Endothelial cell of umbilical vein (primary cell): ENCODE measurements around the gene HMCES. TPM values are rescaled to one million over a fixed set of nuclear protein-coding genes. Genes with fewer than 3 reads are reported as not detected.

Experiments used
- BruUV-seq: library from RNA; stranded (reverse); fragments of 400-500 nt; replicated peaks from 2 replicates; lab custom pipeline; 2021; lab: Mats Ljungman, UMichigan
- CTCF ChIA-PET: fragments of 300-600, 350-600 bp; sonication (Branson Sonifier 250); formaldehyde crosslinking; loops from one replicate; lab custom pipeline; 2021; ENCODE audit warnings: antibody characterized with exemption, inconsistent platforms; lab: Charles Lee
- POLR2A ChIA-PET: fragments of 300-600, 350-600 bp; sonication (Branson Sonifier 250); formaldehyde crosslinking; loops from one replicate; lab custom pipeline; 2021; ENCODE audit warnings: antibody characterized with exemption, inconsistent platforms; lab: Charles Lee
- DNase-seq: peaks from one replicate; pipeline ENCODE4 v3.0.0-alpha.2; 2011; ENCODE audit warnings: low read depth, low spot score
- FAIRE-seq: peaks from 2 replicates; lab custom pipeline; 2011; peaks lifted over from hg19 to GRCh38; lab: Jason Lieb, UNC
- H2AFZ ChIP-seq: 2 replicates; pipeline ENCODE4 v1.6.0; 2012; ENCODE audit warnings: low read depth, low read length, control low read depth, inconsistent platforms
- H3K27ac ChIP-seq: 2 replicates; pipeline ENCODE4 v1.5.1; 2011; ENCODE audit warnings: low read depth, mild to moderate bottlenecking, control low read depth, low read length, moderate library complexity; ENCODE audit not compliant: insufficient read depth
- H3K27me3 ChIP-seq, 2 experiments: 2 replicates each; pipeline versions ENCODE4 v1.6.0 to v1.6.1; 2011; ENCODE audit warnings: low read length in 2 of 2, mixed read lengths in 1 of 2; ENCODE audit not compliant: control insufficient read depth in 2 of 2, insufficient read depth in 2 of 2
- H3K36me3 ChIP-seq, 2 experiments: 2 replicates in 1 of 2; 3 replicates in 1 of 2; pipeline ENCODE4 v1.5.1; 2011; ENCODE audit warnings: low read length in 2 of 2, mild to moderate bottlenecking in 1 of 2, moderate library complexity in 1 of 2; ENCODE audit not compliant: control insufficient read depth in 2 of 2, insufficient read depth in 2 of 2; ENCODE audit errors: extremely low read depth in 1 of 2
- H3K4me1 ChIP-seq: 3 replicates; pipeline ENCODE4 v1.5.1; 2011; ENCODE audit warnings: mild to moderate bottlenecking, low read length; ENCODE audit not compliant: control insufficient read depth, insufficient read depth; ENCODE audit errors: extremely low read depth
- H3K4me2 ChIP-seq: 2 replicates; pipeline ENCODE4 v1.6.1; 2011; ENCODE audit warnings: low read length, control low read depth, mixed read lengths; ENCODE audit not compliant: insufficient read depth
- H3K4me3 ChIP-seq, 3 experiments: fragments of 200-600 bp in 1 of 3; sonication (generic), shearing (Covaris generic) in 1 of 3; replicated peaks in 1 of 3; 2 replicates each; pipeline ENCODE4 v1.5.1; 2011 to 2016; ENCODE audit warnings: control low read depth in 3 of 3, low read length in 3 of 3, mild to moderate bottlenecking in 2 of 3, inconsistent platforms in 1 of 3, low read depth in 1 of 3, moderate library complexity in 1 of 3; ENCODE audit not compliant: insufficient read depth in 1 of 3
- H3K79me2 ChIP-seq: 2 replicates; pipeline ENCODE4 v1.6.0; 2012; ENCODE audit warnings: low read length, inconsistent platforms; ENCODE audit not compliant: control insufficient read depth, insufficient read depth
- H3K9ac ChIP-seq: replicated peaks from 2 replicates; pipeline ENCODE3; 2011; ENCODE audit warnings: low read length, control low read depth; ENCODE audit not compliant: insufficient read depth; ENCODE audit errors: extremely low read depth
- H3K9me1 ChIP-seq: replicated peaks from 3 replicates; pipeline ENCODE4 v1.6.0; 2011; ENCODE audit warnings: mild to moderate bottlenecking, low read length; ENCODE audit not compliant: control insufficient read depth, insufficient read depth; ENCODE audit errors: extremely low read depth
- H3K9me3 ChIP-seq: replicated peaks from 2 replicates; pipeline ENCODE4 v1.5.1; 2012; ENCODE audit warnings: low read length, inconsistent platforms; ENCODE audit not compliant: control insufficient read depth, insufficient read depth
- H4K20me1 ChIP-seq: replicated peaks from 2 replicates; pipeline ENCODE3; 2011; ENCODE audit warnings: mild to moderate bottlenecking, low read length; ENCODE audit not compliant: control insufficient read depth, insufficient read depth; ENCODE audit errors: extremely low read depth
- CTCF ChIP-seq, 2 donors: IDR thresholded peaks; 1 replicate in 1 of 2; 2 replicates in 1 of 2; pipeline ENCODE4 v1.5.1; 2011; ENCODE audit warnings: low read length in 2 of 2, mild to moderate bottlenecking in 2 of 2, moderate library complexity in 2 of 2, control low read depth in 1 of 2, inconsistent platforms in 1 of 2, low read depth in 1 of 2; ENCODE audit not compliant: insufficient read depth in 1 of 2; ENCODE audit errors: extremely low read depth in 1 of 2
- EZH2 ChIP-seq: IDR thresholded peaks from 2 replicates; pipeline ENCODE4 v1.6.1; 2012; ENCODE audit warnings: borderline replicate concordance, low read depth, mild to moderate bottlenecking, moderate library complexity, low read length, inconsistent platforms; ENCODE audit not compliant: severe bottlenecking
- FOS ChIP-seq: IDR thresholded peaks from 2 replicates; pipeline ENCODE4 v1.6.1; 2011; ENCODE audit warnings: mild to moderate bottlenecking, low read length, moderate library complexity, borderline replicate concordance; ENCODE audit not compliant: insufficient read depth
- GATA2 ChIP-seq: IDR thresholded peaks from 2 replicates; pipeline ENCODE4 v1.7.0; 2011; ENCODE audit warnings: low read depth, mild to moderate bottlenecking, moderate library complexity, mixed read lengths, low read length; ENCODE audit not compliant: insufficient read length, insufficient read depth
- JUN ChIP-seq: IDR thresholded peaks from 2 replicates; pipeline ENCODE4 v1.6.1; 2011; ENCODE audit warnings: borderline replicate concordance, low read depth; ENCODE audit not compliant: insufficient read length, insufficient read depth
- MAX ChIP-seq: IDR thresholded peaks from 2 replicates; pipeline ENCODE4 v1.6.1; 2011; ENCODE audit not compliant: insufficient read depth, insufficient read length
- MYC ChIP-seq: IDR thresholded peaks from one replicate; pipeline ENCODE4 v1.6.1; 2011; ENCODE audit warnings: mild to moderate bottlenecking, low read depth, low read length
- POLR2A ChIP-seq: IDR thresholded peaks from 2 replicates; pipeline ENCODE4 v1.6.1; 2012; ENCODE audit warnings: low read depth, mild to moderate bottlenecking, control low read depth, low read length
- POLR2AphosphoS5 ChIP-seq: IDR thresholded peaks from 2 replicates; pipeline ENCODE4 v1.6.1; 2012; ENCODE audit warnings: low read depth, mild to moderate bottlenecking, control low read depth, low read length, moderate library complexity; ENCODE audit not compliant: insufficient read depth
- dilution Hi-C: fragments of 300-500 bp; cut with MboI; formaldehyde crosslinking; loops from one replicate; pipeline ENCODE4 v1.15.0; 2019; ENCODE audit warnings: low sequenced_read_pairs; ENCODE audit not compliant: extremely low pct_ligation_motif_present
- intact Hi-C: fragments of 100-400 bp; cut with micrococcal nuclease; formaldehyde crosslinking; loops from one replicate; pipeline ENCODE4 v1.10.0; 2022
- polyA plus RNA-seq, 4 experiments: library from polyadenylated mRNA; depleted of rRNA in 3 of 4; stranded (reverse) in 3 of 4; unstranded in 1 of 4; fragments of >200 nt; gene quantifications; 2 replicates each; pipeline versions ENCODE4 v1.2.1 to v1.2.3, GENCODE V29; 2011 to 2012; ENCODE audit warnings: missing spikeins in 1 of 4
- total RNA-seq: library from RNA; stranded (reverse); gene quantifications from 2 replicates; pipeline ENCODE4 v1.2.3, GENCODE V29; 2021

Gene HMCES
- total and polyA plus RNA-seq, 2 donors (not counting 3 experiments of a cell fraction or from before 2014, with no cell fraction given) = 30.6 to 40.8 TPM

DNA sequence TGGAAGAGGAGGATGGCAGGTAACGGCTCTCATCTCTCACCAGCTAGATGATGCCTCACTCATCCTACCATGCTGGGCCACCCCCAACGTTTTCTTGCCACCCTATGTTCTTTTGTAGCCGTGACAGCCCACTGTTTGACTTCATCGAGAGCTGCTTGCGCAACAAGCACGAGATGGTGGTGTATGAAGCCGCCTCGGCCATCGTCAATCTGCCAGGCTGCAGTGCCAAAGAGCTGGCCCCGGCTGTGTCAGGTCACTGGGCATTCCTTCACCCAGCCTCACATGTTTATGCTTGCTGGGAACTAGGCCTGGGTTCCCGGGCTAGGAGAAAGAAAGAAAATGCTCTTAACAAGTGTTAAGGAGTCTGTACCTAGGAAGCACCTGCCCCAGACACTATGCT, 21.1 kb upstream of the HMCES start:
- Histone ChIP-seq H3K4me2 (no peak overlapping the region), H3K27me3 (no peaks in the 10 kb centered on the region), H3K27ac (no peak overlapping the region), H2AFZ (no peak overlapping the region), H3K9ac (no peak overlapping the region), H3K4me3 (no peak overlapping the region), H3K79me2 (peaks cover 3% of the 10 kb centered on the region), H3K4me1 (no peaks in the 10 kb centered on the region), H3K9me1 (no peaks in the 10 kb centered on the region), H3K9me3 (no peaks in the 10 kb centered on the region), H3K36me3 (peaks cover 52 to 73% of the 10 kb centered on the region in 2 experiments), H4K20me1 (no peaks in the 10 kb centered on the region)
- no peak for FAIRE-seq
- dilution Hi-C loops = no loop called here
- ChIA-PET CTCF (interaction anchor here (1.4 kb wide), 1 partner anchor 61 kb away, joined by 3 read pairs; no protein-coding TSS in a partner anchor), POLR2A (no interaction called here)
- DNase-seq = no peak
- TF ChIP-seq JUN (no peak), EZH2 (no peak), POLR2AphosphoS5 (no peak), MYC (no peak), GATA2 (no peak), CTCF (IDR thresholded peaks at IDR 0.05; ENCODE audit: extremely low read depth in 1 of 2, insufficient read depth in 1 of 2, low read depth in 1 of 2, low read length in 2 of 2) (no peak), POLR2A (no peak), MAX (no peak), FOS (no peak)
- no TSS peak for BruUV-seq
- intact Hi-C loops = no loop called here
